ENCODE results near the gene HPSE2. TPM values are rescaled to one million over a fixed set of nuclear protein-coding genes. Genes with fewer than 3 reads are reported as not detected.

HPSE2 gene
- total RNA-seq, 4 donors from 2014 or later: 1.1 TPM; not detected in 3

DNA sequence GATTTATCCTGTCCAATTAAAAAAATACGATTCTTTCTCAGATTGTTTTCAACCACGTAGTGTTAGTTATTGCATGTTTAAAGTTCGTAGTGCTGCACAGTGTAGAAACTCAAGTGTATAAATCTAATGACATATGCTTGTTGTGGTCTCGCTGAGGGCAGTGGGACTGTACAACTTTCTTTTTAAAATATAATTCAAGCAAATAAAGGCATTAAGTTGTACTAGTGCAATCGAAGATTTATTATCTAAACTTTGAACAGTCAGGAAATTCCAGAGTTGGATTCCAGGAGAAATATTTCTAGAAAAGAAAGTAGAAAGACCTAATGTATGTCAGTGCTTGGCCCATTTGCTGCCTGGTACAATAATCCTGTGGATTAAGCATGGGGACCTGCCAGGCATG lies 664.8 kb downstream of the HPSE2 start:
- H3K36me3 ChIP-seq: no peaks in the 10 kb centered on the region
- no peak overlapping the region for H3K27ac ChIP-seq
- no peak for ATAC-seq
- in situ Hi-C loops (cut with MboI; ENCODE audit: low sequenced_read_pairs in 4 of 4) (no loop called here), intact Hi-C loops (cut with DNase I; ENCODE audit: low total_unique reads) (no loop called here)
- H3K4me3 ChIP-seq: no peak overlapping the region
- DNase-seq: no peak
- no peaks in the 10 kb centered on the region for H3K27me3 ChIP-seq
- H3K9me3 ChIP-seq: no peaks in the 10 kb centered on the region
- no peaks in the 10 kb centered on the region for H3K4me1 ChIP-seq
- TF ChIP-seq, protein P1, sequence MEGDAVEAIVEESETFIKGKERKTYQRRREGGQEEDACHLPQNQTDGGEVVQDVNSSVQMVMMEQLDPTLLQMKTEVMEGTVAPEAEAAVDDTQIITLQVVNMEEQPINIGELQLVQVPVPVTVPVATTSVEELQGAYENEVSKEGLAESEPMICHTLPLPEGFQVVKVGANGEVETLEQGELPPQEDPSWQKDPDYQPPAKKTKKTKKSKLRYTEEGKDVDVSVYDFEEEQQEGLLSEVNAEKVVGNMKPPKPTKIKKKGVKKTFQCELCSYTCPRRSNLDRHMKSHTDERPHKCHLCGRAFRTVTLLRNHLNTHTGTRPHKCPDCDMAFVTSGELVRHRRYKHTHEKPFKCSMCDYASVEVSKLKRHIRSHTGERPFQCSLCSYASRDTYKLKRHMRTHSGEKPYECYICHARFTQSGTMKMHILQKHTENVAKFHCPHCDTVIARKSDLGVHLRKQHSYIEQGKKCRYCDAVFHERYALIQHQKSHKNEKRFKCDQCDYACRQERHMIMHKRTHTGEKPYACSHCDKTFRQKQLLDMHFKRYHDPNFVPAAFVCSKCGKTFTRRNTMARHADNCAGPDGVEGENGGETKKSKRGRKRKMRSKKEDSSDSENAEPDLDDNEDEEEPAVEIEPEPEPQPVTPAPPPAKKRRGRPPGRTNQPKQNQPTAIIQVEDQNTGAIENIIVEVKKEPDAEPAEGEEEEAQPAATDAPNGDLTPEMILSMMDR (IDR thresholded peaks at IDR 0.05 in 4 of 5, conservative IDR thresholded peaks at IDR 0.05 in 1 of 5): no peak
- no peak for TF ChIP-seq POLR2A (IDR thresholded peaks at IDR 0.05)

DNA sequence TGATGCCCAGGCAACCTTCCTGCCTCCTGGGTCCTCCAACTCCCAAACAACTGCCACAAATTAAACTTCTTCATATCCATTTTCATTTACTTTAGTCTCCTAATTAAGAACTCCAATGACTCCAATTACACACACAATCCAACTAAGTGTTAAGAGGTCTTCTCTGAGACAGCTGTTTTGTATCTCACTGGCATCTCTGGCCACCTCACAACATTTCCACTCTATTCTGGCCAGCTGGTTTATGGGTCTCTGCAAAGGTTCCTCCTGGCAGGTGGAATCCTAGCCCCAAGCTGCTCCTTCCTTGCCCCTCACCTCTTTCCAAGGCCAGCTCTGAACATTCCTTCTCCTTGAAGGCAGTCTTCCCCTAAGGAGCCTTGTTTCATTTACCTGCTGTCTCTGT lies 665.8 kb downstream of the HPSE2 start:
- in situ Hi-C loops (cut with MboI; ENCODE audit: low sequenced_read_pairs in 4 of 4): loop anchor here in 1 of 4 donors (5.0 kb wide), 1 partner anchor 52 kb away; no protein-coding TSS in a partner anchor
- Histone ChIP-seq H3K27me3 (no peaks in the 10 kb centered on the region), H3K36me3 (no peaks in the 10 kb centered on the region), H3K4me3 (no peak overlapping the region), H3K4me1 (no peaks in the 10 kb centered on the region), H3K9me3 (no peaks in the 10 kb centered on the region), H3K27ac (no peak overlapping the region)
- intact Hi-C loops (cut with DNase I; ENCODE audit: low total_unique reads): no loop called here
- DNase-seq: no peak
- ATAC-seq: no peak
- TF ChIP-seq POLR2A (IDR thresholded peaks at IDR 0.05): no peak
- TF ChIP-seq, protein P1 (IDR thresholded peaks at IDR 0.05 in 4 of 5, conservative IDR thresholded peaks at IDR 0.05 in 1 of 5): no peak

DNA sequence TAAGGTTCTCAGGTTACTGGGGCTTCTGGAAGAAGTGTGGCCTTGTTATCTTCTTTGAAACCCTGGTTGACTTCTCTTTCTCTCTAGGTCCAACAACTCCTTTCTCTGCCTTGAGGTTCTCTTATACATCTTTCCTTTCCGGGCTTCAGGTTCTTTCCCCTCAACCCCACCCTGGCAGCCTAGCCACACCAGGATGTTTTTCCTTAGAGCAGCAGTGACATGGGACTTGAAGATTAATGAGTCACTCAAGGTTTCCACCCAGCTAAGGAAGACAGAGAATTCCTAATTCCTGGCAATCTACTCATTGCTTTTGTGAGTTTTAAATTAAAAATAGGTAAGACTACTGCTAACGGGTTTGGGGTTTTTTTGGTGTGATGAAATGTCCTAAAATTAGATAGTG lies 667.1 kb downstream of the HPSE2 start:
- H3K36me3 ChIP-seq: no peaks in the 10 kb centered on the region
- H3K4me3 ChIP-seq: no peak overlapping the region
- ATAC-seq: no peak
- no peaks in the 10 kb centered on the region for H3K27me3 ChIP-seq
- intact Hi-C loops (cut with DNase I; ENCODE audit: low total_unique reads) (loop anchor here (1.0 kb wide), 1 partner anchor 13 kb away; no protein-coding TSS in a partner anchor), in situ Hi-C loops (cut with MboI; ENCODE audit: low sequenced_read_pairs in 4 of 4) (loop anchor here in 1 of 4 donors (5.0 kb wide), 1 partner anchor 54 kb away; no protein-coding TSS in a partner anchor)
- H3K27ac ChIP-seq: no peak overlapping the region
- H3K9me3 ChIP-seq: no peaks in the 10 kb centered on the region
- no peaks in the 10 kb centered on the region for H3K4me1 ChIP-seq
- no peak for TF ChIP-seq POLR2A (IDR thresholded peaks at IDR 0.05)
- TF ChIP-seq, protein P1 (IDR thresholded peaks at IDR 0.05 in 4 of 5, conservative IDR thresholded peaks at IDR 0.05 in 1 of 5): no peak
- DNase-seq: no peak

DNA sequence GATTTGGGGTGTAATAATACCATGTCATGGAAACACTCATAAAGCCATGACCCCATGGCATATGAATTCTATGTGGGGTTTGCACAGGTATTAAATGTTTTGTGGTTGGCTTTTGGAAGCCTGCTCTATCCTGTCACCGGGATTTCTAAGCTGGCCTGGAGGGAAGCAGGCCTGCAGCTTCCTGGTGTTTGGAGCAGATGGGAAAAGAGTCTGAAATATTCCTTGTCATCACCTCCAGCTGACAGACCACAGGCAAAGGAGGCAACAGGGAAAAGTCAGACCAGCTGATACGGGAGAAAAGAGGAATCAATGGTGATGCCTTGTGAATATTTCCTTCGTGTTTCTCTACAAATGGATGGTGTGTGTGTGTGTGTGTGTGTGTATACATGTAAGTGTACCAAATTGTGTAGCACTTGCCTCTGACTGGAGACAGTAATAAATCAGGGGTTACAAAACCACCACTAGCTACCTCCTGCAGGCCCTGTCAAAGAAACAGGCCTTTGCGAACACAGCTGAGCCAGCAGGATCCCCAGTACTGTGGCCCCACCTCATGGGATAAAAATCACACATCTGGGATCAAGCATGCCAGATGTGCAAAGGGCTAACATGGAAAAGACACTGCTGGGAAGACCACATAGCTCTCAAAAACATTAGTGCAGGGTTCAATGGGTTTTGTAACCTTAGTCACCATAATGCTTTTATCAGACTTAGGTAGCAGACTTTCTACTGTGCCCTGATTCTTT lies 668.1 kb downstream of the HPSE2 start:
- Histone ChIP-seq H3K4me3 (no peak overlapping the region), H3K4me1 (no peaks in the 10 kb centered on the region), H3K27ac (no peak overlapping the region), H3K9me3 (no peaks in the 10 kb centered on the region), H3K27me3 (no peaks in the 10 kb centered on the region), H3K36me3 (no peaks in the 10 kb centered on the region)
- DNase-seq (no peak), ATAC-seq (no peak)
- TF ChIP-seq, protein P1 (IDR thresholded peaks at IDR 0.05 in 4 of 5, conservative IDR thresholded peaks at IDR 0.05 in 1 of 5): no peak
- intact Hi-C loops (cut with DNase I; ENCODE audit: low total_unique reads): loop anchor here (1.0 kb wide), 1 partner anchor 14 kb away; no protein-coding TSS in a partner anchor
- in situ Hi-C loops (cut with MboI; ENCODE audit: low sequenced_read_pairs in 4 of 4): loop anchor here in 1 of 4 donors (5.0 kb wide), 1 partner anchor 55 kb away; no protein-coding TSS in a partner anchor

All from gastrocnemius medialis (tissue), 4 donors.